GM12878 (cell line): ENCODE results near the gene C16orf74. TPM values are rescaled to one million over a fixed set of nuclear protein-coding genes. Genes with fewer than 3 reads are reported as not detected.

ENCODE experiments used
- ASH2L ChIP-seq: fragments of 300-600, 200-600 bp; sonication (generic); IDR thresholded peaks from 2 replicates; pipeline ENCODE4 v1.6.1; 2017; ENCODE audit warnings: low read depth, mild to moderate bottlenecking, borderline replicate concordance
- CHD2 ChIP-seq: IDR thresholded peaks from 2 replicates; pipeline ENCODE4 v1.6.1; 2011; ENCODE audit warnings: low read depth, low read length, improper control_type of control experiment, borderline replicate concordance
- EED ChIP-seq: sonication (generic); IDR thresholded peaks from 2 replicates; pipeline ENCODE4 v1.6.1; 2016; ENCODE audit warnings: antibody characterized with exemption, low read depth
- HDGF ChIP-seq: fragments of 450-650 bp; IDR thresholded peaks from 2 replicates; pipeline ENCODE4 v1.6.1; 2016; ENCODE audit warnings: antibody characterized with exemption
- IRF5 ChIP-seq: fragments of 450-650 bp; IDR thresholded peaks from 2 replicates; pipeline ENCODE4 v1.6.1; 2017; ENCODE audit warnings: borderline replicate concordance
- MEF2A ChIP-seq: IDR thresholded peaks from 2 replicates; pipeline ENCODE4 v1.6.1; 2011; ENCODE audit warnings: low read depth, mild to moderate bottlenecking, low read length, moderate library complexity; ENCODE audit not compliant: insufficient read depth
- POU2F2 ChIP-seq: IDR thresholded peaks from 3 replicates; pipeline ENCODE4 v1.6.1; 2011; ENCODE audit warnings: low read depth, mild to moderate bottlenecking, low read length, borderline replicate concordance
- STAT1 ChIP-seq: fragments of 450-650 bp; conservative IDR thresholded peaks from 2 replicates; pipeline ENCODE4 v1.6.1; 2014; ENCODE audit warnings: antibody characterized with exemption, mild to moderate bottlenecking
- STAT3 ChIP-seq: IDR thresholded peaks from 2 replicates; pipeline ENCODE4 v1.6.1; 2011; ENCODE audit warnings: low read depth, low read length, improper control_type of control experiment
- TCF3 ChIP-seq: IDR thresholded peaks from 2 replicates; pipeline ENCODE4 v1.6.1; 2012; ENCODE audit warnings: low read depth, mild to moderate bottlenecking, low read length, borderline replicate concordance; ENCODE audit not compliant: insufficient read depth
- YY1 ChIP-seq: IDR thresholded peaks from 2 replicates; pipeline ENCODE4 v1.6.1; 2011; ENCODE audit warnings: low read depth, mild to moderate bottlenecking, low read length
- ZNF592 ChIP-seq: fragments of 450-650 bp; IDR thresholded peaks from 2 replicates; pipeline ENCODE4 v1.6.1; 2017; ENCODE audit warnings: mild to moderate bottlenecking, moderate library complexity
- ZNF622 ChIP-seq: fragments of 450-650 bp; IDR thresholded peaks from 2 replicates; pipeline ENCODE4 v1.6.1; 2017; ENCODE audit warnings: mild to moderate bottlenecking, inconsistent platforms
- polyA plus RNA-seq, 11 experiments: library from polyadenylated mRNA; depleted of rRNA in 4 of 11; unstranded in 6 of 11; stranded (reverse) in 5 of 11; fragments of >200 nt; fragmentation: Nextera tagmentation in 4 of 11; fragmentation: Illumina TruSeq in 1 of 11; extraction: Ambion mirVana in 4 of 11; extraction: Trizol in 1 of 11; gene quantifications; 1 replicate in 1 of 11; 2 replicates in 10 of 11; pipeline versions ENCODE4 v1.2.1 to v1.2.3, GENCODE V29; 2011 to 2016; ENCODE audit warnings: inconsistent platforms in 2 of 11, missing spikeins in 2 of 11, low read depth in 1 of 11
- total RNA-seq, 4 experiments: library from RNA; depleted of rRNA in 3 of 4; stranded (reverse); fragments of >200 nt in 3 of 4; fragmentation: Illumina TruSeq in 1 of 4; extraction: Trizol in 1 of 4; gene quantifications; 2 replicates each; pipeline versions ENCODE4 v1.2.1 to v1.2.3, GENCODE V29; 2013 to 2021
- TF ChIP-seq, protein P1 (sequence below): fragments of 450-650 bp; IDR thresholded peaks from 2 replicates; pipeline ENCODE4 v1.6.1; 2017; ENCODE audit warnings: mild to moderate bottlenecking, low read depth, inconsistent platforms; ENCODE audit not compliant: poor library complexity, severe bottlenecking

C16orf74 gene
- total and polyA plus RNA-seq, 10 of the 15 experiments (the other 5 are each of a cell fraction or from before 2014, with no cell fraction given), result 0.23 to 20.1 (median 6.8) TPM

GRCh38 chr16:85774136-85774535, 23.2 kb upstream of the C16orf74 start (continued):
- TF ChIP-seq ZNF592 (no peak), STAT3 (no peak), TCF3 (no peak), EED (no peak), IRF5 (no peak), MEF2A (no peak), POU2F2 (no peak), STAT1 (no peak), ZNF622 (no peak), HDGF (no peak), CHD2 (no peak), YY1 (no peak), ASH2L (no peak)
- TF ChIP-seq, protein P1, sequence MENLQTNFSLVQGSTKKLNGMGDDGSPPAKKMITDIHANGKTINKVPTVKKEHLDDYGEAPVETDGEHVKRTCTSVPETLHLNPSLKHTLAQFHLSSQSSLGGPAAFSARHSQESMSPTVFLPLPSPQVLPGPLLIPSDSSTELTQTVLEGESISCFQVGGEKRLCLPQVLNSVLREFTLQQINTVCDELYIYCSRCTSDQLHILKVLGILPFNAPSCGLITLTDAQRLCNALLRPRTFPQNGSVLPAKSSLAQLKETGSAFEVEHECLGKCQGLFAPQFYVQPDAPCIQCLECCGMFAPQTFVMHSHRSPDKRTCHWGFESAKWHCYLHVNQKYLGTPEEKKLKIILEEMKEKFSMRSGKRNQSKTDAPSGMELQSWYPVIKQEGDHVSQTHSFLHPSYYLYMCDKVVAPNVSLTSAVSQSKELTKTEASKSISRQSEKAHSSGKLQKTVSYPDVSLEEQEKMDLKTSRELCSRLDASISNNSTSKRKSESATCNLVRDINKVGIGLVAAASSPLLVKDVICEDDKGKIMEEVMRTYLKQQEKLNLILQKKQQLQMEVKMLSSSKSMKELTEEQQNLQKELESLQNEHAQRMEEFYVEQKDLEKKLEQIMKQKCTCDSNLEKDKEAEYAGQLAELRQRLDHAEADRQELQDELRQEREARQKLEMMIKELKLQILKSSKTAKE, result no peak
